ENCODE data around the gene BABAM2. TPM values are rescaled to one million over a fixed set of nuclear protein-coding genes. Genes with fewer than 3 reads are reported as not detected.

Gene BABAM2
- total and polyA plus RNA-seq, 11 donors, result 22.2 to 75.1 (median 62.5) TPM

DNA sequence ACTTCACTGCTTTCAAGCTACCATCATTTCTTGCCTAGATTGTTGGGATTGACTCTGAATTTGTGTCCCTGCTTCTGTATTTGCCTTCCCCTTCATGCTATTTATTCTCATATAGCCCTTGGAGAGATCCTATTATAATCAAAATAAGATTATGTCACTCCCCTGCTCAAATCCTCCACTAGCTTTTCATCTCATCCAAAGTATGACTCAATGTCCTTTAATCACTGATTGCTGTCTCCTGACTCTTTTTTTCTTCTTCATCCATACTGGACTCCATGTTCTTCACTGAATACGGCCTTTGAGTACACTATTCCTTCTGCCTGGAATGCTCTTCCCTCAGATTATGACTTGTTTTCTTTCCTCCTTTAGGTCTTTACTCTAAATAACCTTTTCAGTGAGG lies 5.3 kb upstream of the BABAM2 start:
- DNase-seq (no peak), ATAC-seq (no peak)
- Histone ChIP-seq H3K9me3 (peaks cover 0 to 11% (median 0%) of the 10 kb centered on the region in 12 donors), H3K27me3 (no peaks in the 10 kb centered on the region), H3K27ac (no peak overlapping the region), H3K36me3 (no peaks in the 10 kb centered on the region), H3K4me3 (no peak overlapping the region), H3K4me1 (peaks cover 0 to 23% (median 16%) of the 10 kb centered on the region in 12 donors)
- TF ChIP-seq CTCF (IDR thresholded peaks at IDR 0.05) (no peak), POLR2A (IDR thresholded peaks at IDR 0.05) (no peak)
- intact Hi-C loops (cut with DNase I), result loop anchor here in 4 of 10 donors (5.0 to 10.0 kb wide), 4 partner anchors 90 to 360 kb away; partner anchors contain the start of gene MRPL33 (in 1 of the 4)
- WGBS, 4 donors, result 83 to 93% (median 90%) methylated on average over 1 of the region's 1 CpG

- intact Hi-C loops (cut with DNase I), result loop anchor here in 4 of 10 donors (5.0 to 10.0 kb wide), 4 partner anchors 91 to 359 kb away; partner anchors contain the start of gene MRPL33 (in 1 of the 4)
- Histone ChIP-seq H3K27me3 (no peaks in the 10 kb centered on the region), H3K36me3 (no peaks in the 10 kb centered on the region), H3K4me1 (peaks cover 0 to 23% (median 16%) of the 10 kb centered on the region in 12 donors), H3K27ac (no peak overlapping the region), H3K4me3 (no peak overlapping the region), H3K9me3 (peaks cover 0 to 11% (median 0%) of the 10 kb centered on the region in 12 donors)
- ATAC-seq, result no peak
- no peak for DNase-seq
- WGBS, 4 donors, result 75 to 80% (median 76%) methylated on average over 1 of the region's 1 CpG
- TF ChIP-seq CTCF (IDR thresholded peaks at IDR 0.05), result no peak
- no peak for TF ChIP-seq POLR2A (IDR thresholded peaks at IDR 0.05)
Observed at GRCh38 chr2:27885661-27886060, 4.9 kb upstream of the BABAM2 start.

- Histone ChIP-seq H3K9me3 (peaks cover 0 to 11% (median 0%) of the 10 kb centered on the region in 12 donors), H3K27ac (no peak overlapping the region), H3K4me3 (no peak overlapping the region), H3K27me3 (no peaks in the 10 kb centered on the region), H3K4me1 (peaks cover 0 to 27% (median 17%) of the 10 kb centered on the region in 12 donors), H3K36me3 (no peaks in the 10 kb centered on the region)
- ATAC-seq, result no peak
- TF ChIP-seq POLR2A (IDR thresholded peaks at IDR 0.05) (no peak), CTCF (IDR thresholded peaks at IDR 0.05) (no peak)
- no peak for DNase-seq
- WGBS, 4 donors, result 90 to 97% (median 94%) methylated on average over 6 of the region's 6 CpGs
- intact Hi-C loops (cut with DNase I), result loop anchor here in 4 of 10 donors (5.0 to 10.0 kb wide), 4 partner anchors 92 to 358 kb away; partner anchors contain the start of gene MRPL33 (in 1 of the 4)
Observed at GRCh38 chr2:27886322-27886721, 4.2 kb upstream of the BABAM2 start.

DNA sequence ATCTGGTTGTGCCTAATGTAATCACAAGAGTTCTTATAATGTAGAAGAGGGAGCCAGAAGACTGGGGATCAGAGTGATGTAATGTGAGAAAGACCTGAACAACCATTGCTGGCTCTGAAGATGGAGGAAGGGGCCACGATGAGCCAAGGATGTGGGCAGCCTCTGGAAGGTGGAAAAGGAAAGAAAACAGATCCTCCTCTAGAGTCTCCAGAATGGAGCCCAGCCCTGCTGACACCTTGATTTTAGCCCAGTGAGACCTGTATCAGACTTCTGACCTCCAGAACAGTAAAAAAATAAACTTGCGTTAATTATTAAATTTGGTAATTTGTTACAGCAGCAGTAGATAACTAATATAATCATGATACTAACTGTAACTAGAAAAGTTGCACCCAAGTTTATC lies 3.4 kb upstream of the BABAM2 start:
- no peak for ATAC-seq
- intact Hi-C loops (cut with DNase I), result loop anchor here in 4 of 10 donors (5.0 to 10.0 kb wide), 4 partner anchors 92 to 358 kb away; partner anchors contain the start of gene MRPL33 (in 1 of the 4)
- Histone ChIP-seq H3K27ac (no peak overlapping the region), H3K4me3 (no peak overlapping the region), H3K9me3 (peaks cover 0 to 6% (median 0%) of the 10 kb centered on the region in 12 donors), H3K27me3 (no peaks in the 10 kb centered on the region), H3K36me3 (no peaks in the 10 kb centered on the region), H3K4me1 (peaks cover 0 to 34% (median 19%) of the 10 kb centered on the region in 12 donors)
- DNase-seq, result no peak
- 58 to 78% (median 66%) methylated on average over 2 of the region's 2 CpGs for WGBS, 4 donors
- TF ChIP-seq POLR2A (IDR thresholded peaks at IDR 0.05) (no peak), CTCF (IDR thresholded peaks at IDR 0.05) (no peak)

Data from heart left ventricle (tissue), 16 donors.